Liver (tissue), 9 donors: Measurements from ENCODE around the gene MICAL2. TPM values are rescaled to one million over a fixed set of nuclear protein-coding genes. Genes with fewer than 3 reads are reported as not detected.

Experiments
- DNase-seq: peaks from one replicate; pipeline ENCODE4 v3.0.0-alpha.2; 2017; ENCODE audit warnings: low spot score
- H3K27ac ChIP-seq, 2 donors: one replicate each; pipeline ENCODE4 v1.7.0; 2013; ENCODE audit warnings: inconsistent platforms in 2 of 2, low read length in 2 of 2, control low read depth in 1 of 2, low read depth in 1 of 2, mild to moderate bottlenecking in 1 of 2
- H3K27me3 ChIP-seq, 4 donors: one replicate each; pipeline versions ENCODE4 v1.6.1 to v1.7.0; 2013; ENCODE audit warnings: low read length in 3 of 4, inconsistent platforms in 1 of 4, mild to moderate bottlenecking in 1 of 4, moderate library complexity in 1 of 4; ENCODE audit not compliant: control insufficient read depth in 4 of 4, insufficient read depth in 4 of 4
- H3K36me3 ChIP-seq, 4 donors: one replicate each; pipeline versions ENCODE4 v1.6.1 to v1.7.0; 2013; ENCODE audit warnings: low read length in 3 of 4, mild to moderate bottlenecking in 3 of 4, low read depth in 1 of 4, moderate library complexity in 1 of 4; ENCODE audit not compliant: control insufficient read depth in 4 of 4, insufficient read depth in 3 of 4
- H3K4me1 ChIP-seq, 4 donors: one replicate each; pipeline versions ENCODE4 v1.6.1 to v1.7.0; 2013; ENCODE audit warnings: low read length in 3 of 4, mild to moderate bottlenecking in 3 of 4, moderate library complexity in 1 of 4; ENCODE audit not compliant: control insufficient read depth in 4 of 4, insufficient read depth in 4 of 4
- H3K4me3 ChIP-seq, 3 donors: one replicate each; pipeline versions ENCODE4 v1.6.1 to v1.7.0; 2013; ENCODE audit warnings: low read length in 3 of 3, control low read depth in 1 of 3, low read depth in 1 of 3, mild to moderate bottlenecking in 1 of 3
- H3K9ac ChIP-seq, 2 donors: one replicate each; pipeline ENCODE4 v1.7.0; 2013; ENCODE audit warnings: low read length in 2 of 2, mild to moderate bottlenecking in 2 of 2, moderate library complexity in 2 of 2, control low read depth in 1 of 2, low read depth in 1 of 2
- H3K9me3 ChIP-seq, 4 donors: one replicate each; pipeline versions ENCODE4 v1.6.1 to v1.7.0; 2013; ENCODE audit warnings: low read length in 3 of 4; ENCODE audit not compliant: control insufficient read depth in 4 of 4
- CTCF ChIP-seq: fragments of 150-350 bp; IDR thresholded peaks from 2 replicates; pipeline ENCODE4 v1.5.1; 2017; ENCODE audit warnings: improper control_type of control experiment, low read depth, low read length; ENCODE audit not compliant: missing input control
- EGR1 ChIP-seq, 2 donors: IDR thresholded peaks; 2 replicates each; pipeline ENCODE4 v1.6.1; 2016 to 2018; ENCODE audit warnings: antibody characterized with exemption in 2 of 2, low read depth in 2 of 2
- FOXA1 ChIP-seq: IDR thresholded peaks from 2 replicates; pipeline ENCODE4 v1.6.1; 2016; ENCODE audit warnings: antibody characterized with exemption
- FOXA2 ChIP-seq: IDR thresholded peaks from 2 replicates; pipeline ENCODE4 v1.6.1; 2016; ENCODE audit warnings: antibody characterized with exemption
- GABPA ChIP-seq, 2 donors: IDR thresholded peaks in 1 of 2; conservative IDR thresholded peaks in 1 of 2; 2 replicates each; pipeline ENCODE4 v1.6.1; 2016; ENCODE audit warnings: antibody characterized with exemption in 2 of 2, mild to moderate bottlenecking in 1 of 2, moderate library complexity in 1 of 2
- HNF4A ChIP-seq, 2 donors: conservative IDR thresholded peaks; 2 replicates each; pipeline ENCODE4 v1.6.1; 2016; ENCODE audit warnings: antibody characterized with exemption in 2 of 2, mild to moderate bottlenecking in 2 of 2
- HNF4G ChIP-seq: IDR thresholded peaks from 2 replicates; pipeline ENCODE4 v1.6.1; 2016; ENCODE audit warnings: antibody characterized with exemption
- JUND ChIP-seq, 2 donors: IDR thresholded peaks; 2 replicates each; pipeline ENCODE4 v1.6.1; 2016; ENCODE audit warnings: antibody characterized with exemption in 2 of 2
- NR2F2 ChIP-seq: IDR thresholded peaks from 2 replicates; pipeline ENCODE4 v1.6.1; 2016; ENCODE audit warnings: antibody characterized with exemption
- RAD21 ChIP-seq, 2 donors: IDR thresholded peaks; 2 replicates each; pipeline ENCODE4 v1.6.1; 2016; ENCODE audit warnings: antibody characterized with exemption in 2 of 2, mild to moderate bottlenecking in 2 of 2
- REST ChIP-seq: IDR thresholded peaks from 2 replicates; pipeline ENCODE4 v1.6.1; 2016; ENCODE audit warnings: antibody characterized with exemption, mild to moderate bottlenecking
- RXRA ChIP-seq, 2 donors: IDR thresholded peaks; 2 replicates each; pipeline ENCODE4 v1.6.1; 2017 to 2018; ENCODE audit warnings: antibody characterized with exemption in 2 of 2, mild to moderate bottlenecking in 1 of 2
- SP1 ChIP-seq: IDR thresholded peaks from 2 replicates; pipeline ENCODE4 v1.6.1; 2018; ENCODE audit warnings: antibody characterized with exemption, mild to moderate bottlenecking
- YY1 ChIP-seq: IDR thresholded peaks from 2 replicates; pipeline ENCODE4 v1.6.1; 2016; ENCODE audit warnings: antibody characterized with exemption, mild to moderate bottlenecking
- WGBS: extraction: QIAGEN DNeasy Blood & Tissue Kit; methylation state at CpG from one replicate; pipeline ENCODE4 v1.1.7; 2013; 5-methylcytosine and 5-hydroxymethylcytosine counted together
- polyA plus RNA-seq, 2 donors: library from polyadenylated mRNA; stranded (reverse) in 1 of 2; unstranded in 1 of 2; fragments of 200-250 nt in 1 of 2; fragments of >200 nt in 1 of 2; fragmentation: Nextera tagmentation in 1 of 2; extraction: Ambion mirVana in 1 of 2; gene quantifications; one replicate each; pipeline versions ENCODE4 v1.2.1 to v1.2.3, GENCODE V29; 2013 to 2015
- total RNA-seq, 2 donors: library from RNA; depleted of rRNA; stranded (reverse); fragments of >200 nt; gene quantifications; one replicate each; pipeline ENCODE4 v1.2.3, GENCODE V29; 2014
- TF ChIP-seq, protein P1 (sequence below): IDR thresholded peaks from 2 replicates; pipeline ENCODE4 v1.6.1; 2016; ENCODE audit warnings: antibody characterized with exemption
- TF ChIP-seq, protein P2 (sequence below): IDR thresholded peaks from 2 replicates; pipeline ENCODE4 v1.6.1; 2016; ENCODE audit warnings: antibody characterized with exemption
- TF ChIP-seq, protein P3 (sequence below): IDR thresholded peaks from 2 replicates; pipeline ENCODE4 v1.6.1; 2016; ENCODE audit warnings: antibody characterized with exemption
- donor health status: healthy.
- donor health status: healthy.
- donor health status: healthy.
- donor health status: healthy.
- donor health status: healthy.

Gene MICAL2
- total and polyA plus RNA-seq, 4 donors = 17.5 to 113 (median 42.9) TPM

- TF ChIP-seq REST = no peak
- TF ChIP-seq JUND (IDR thresholded peaks at IDR 0.05) = peak in 1 of 2 donors; percentile 21
- no peak for TF ChIP-seq HNF4G
- peak; percentile 82 to 85 for TF ChIP-seq HNF4A (conservative IDR thresholded peaks at IDR 0.05)
- no peak for TF ChIP-seq CTCF
- TF ChIP-seq EGR1 (IDR thresholded peaks at IDR 0.05; ENCODE audit: low read depth in 2 of 2) = no peak
- no peak for TF ChIP-seq NR2F2
Observed at GRCh38 chr11:12241401-12241800, 131.0 kb downstream of the MICAL2 start (continued).

GRCh38 chr11:12241971-12242672 lies 131.7 kb downstream of the MICAL2 start:
- Histone ChIP-seq H3K36me3 (peaks cover 0 to 6% (median 1%) of the 10 kb centered on the region in 4 donors), H3K4me3 (no peak overlapping the region), H3K4me1 (peaks cover 8 to 32% (median 27%) of the 10 kb centered on the region in 4 donors), H3K9ac (no peak overlapping the region), H3K9me3 (no peaks in the 10 kb centered on the region), H3K27ac (peak overlapping the region in 1 of 2 donors; percentile 30), H3K27me3 (no peaks in the 10 kb centered on the region)
- 85% methylated on average over 14 of the region's 14 CpGs for WGBS
- DNase-seq = no peak
- TF ChIP-seq REST = no peak
- TF ChIP-seq HNF4G = no peak
- TF ChIP-seq FOXA2 = no peak
- no peak for TF ChIP-seq JUND (IDR thresholded peaks at IDR 0.05)
- TF ChIP-seq, protein P1, sequence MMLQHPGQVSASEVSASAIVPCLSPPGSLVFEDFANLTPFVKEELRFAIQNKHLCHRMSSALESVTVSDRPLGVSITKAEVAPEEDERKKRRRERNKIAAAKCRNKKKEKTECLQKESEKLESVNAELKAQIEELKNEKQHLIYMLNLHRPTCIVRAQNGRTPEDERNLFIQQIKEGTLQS = no peak
- TF ChIP-seq GABPA (IDR thresholded peaks at IDR 0.05 in 1 of 2, conservative IDR thresholded peaks at IDR 0.05 in 1 of 2) = no peak
- no peak for TF ChIP-seq RAD21 (IDR thresholded peaks at IDR 0.05)
- TF ChIP-seq, protein P2, sequence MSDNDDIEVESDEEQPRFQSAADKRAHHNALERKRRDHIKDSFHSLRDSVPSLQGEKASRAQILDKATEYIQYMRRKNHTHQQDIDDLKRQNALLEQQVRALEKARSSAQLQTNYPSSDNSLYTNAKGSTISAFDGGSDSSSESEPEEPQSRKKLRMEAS = no peak
- no peak for TF ChIP-seq RXRA (IDR thresholded peaks at IDR 0.05)
- no peak for TF ChIP-seq YY1
- no peak for TF ChIP-seq HNF4A (conservative IDR thresholded peaks at IDR 0.05)
- no peak for TF ChIP-seq FOXA1
- TF ChIP-seq SP1 = no peak
- TF ChIP-seq, protein P3, sequence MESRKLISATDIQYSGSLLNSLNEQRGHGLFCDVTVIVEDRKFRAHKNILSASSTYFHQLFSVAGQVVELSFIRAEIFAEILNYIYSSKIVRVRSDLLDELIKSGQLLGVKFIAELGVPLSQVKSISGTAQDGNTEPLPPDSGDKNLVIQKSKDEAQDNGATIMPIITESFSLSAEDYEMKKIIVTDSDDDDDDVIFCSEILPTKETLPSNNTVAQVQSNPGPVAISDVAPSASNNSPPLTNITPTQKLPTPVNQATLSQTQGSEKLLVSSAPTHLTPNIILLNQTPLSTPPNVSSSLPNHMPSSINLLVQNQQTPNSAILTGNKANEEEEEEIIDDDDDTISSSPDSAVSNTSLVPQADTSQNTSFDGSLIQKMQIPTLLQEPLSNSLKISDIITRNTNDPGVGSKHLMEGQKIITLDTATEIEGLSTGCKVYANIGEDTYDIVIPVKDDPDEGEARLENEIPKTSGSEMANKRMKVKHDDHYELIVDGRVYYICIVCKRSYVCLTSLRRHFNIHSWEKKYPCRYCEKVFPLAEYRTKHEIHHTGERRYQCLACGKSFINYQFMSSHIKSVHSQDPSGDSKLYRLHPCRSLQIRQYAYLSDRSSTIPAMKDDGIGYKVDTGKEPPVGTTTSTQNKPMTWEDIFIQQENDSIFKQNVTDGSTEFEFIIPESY = no peak
